Embryonic facial prominence (tissue), 1 donor: Measurements from ENCODE around the gene RDM1.
"Not testable (repeated sequence)": the region's sequence is repeated elsewhere in the genome, so short reads cannot be mapped to it uniquely, and the experiment has no call there.

Experiments
- DNase-seq: peaks from one replicate; pipeline ENCODE4 v3.0.0-alpha.2; 2016; ENCODE audit errors: extremely low spot score

Gene RDM1

GRCh38 chr17:35898283-35899070 is 32.1 kb downstream of the RDM1 start:
- DNase-seq, result no peak

DNA sequence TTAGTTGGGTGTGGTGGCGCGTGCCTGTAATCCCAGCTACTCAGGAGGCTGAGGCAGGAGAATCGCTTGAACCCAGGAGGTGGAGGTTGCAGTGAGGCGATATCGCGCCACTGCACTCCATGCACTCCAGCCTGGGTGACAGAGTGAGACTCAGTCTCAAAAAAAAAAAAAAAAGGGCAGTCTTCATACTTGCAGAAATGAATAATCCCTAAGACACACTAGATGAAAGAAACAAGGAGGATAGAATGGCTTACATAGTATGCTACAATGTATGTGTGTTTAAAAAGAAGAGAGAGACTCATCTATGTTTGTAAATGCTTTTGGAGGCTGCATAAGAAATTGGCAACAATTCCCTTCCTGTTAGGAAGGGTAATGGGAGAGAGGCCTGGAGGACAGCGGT is 32.8 kb downstream of the RDM1 start:
- not testable (repeated sequence) for DNase-seq

- no peak for DNase-seq
Observed at GRCh38 chr17:35895636-35896587, 34.7 kb downstream of the RDM1 start.

GRCh38 chr17:35894206-35894605 is 36.4 kb downstream of the RDM1 start:
- no peak for DNase-seq

DNA sequence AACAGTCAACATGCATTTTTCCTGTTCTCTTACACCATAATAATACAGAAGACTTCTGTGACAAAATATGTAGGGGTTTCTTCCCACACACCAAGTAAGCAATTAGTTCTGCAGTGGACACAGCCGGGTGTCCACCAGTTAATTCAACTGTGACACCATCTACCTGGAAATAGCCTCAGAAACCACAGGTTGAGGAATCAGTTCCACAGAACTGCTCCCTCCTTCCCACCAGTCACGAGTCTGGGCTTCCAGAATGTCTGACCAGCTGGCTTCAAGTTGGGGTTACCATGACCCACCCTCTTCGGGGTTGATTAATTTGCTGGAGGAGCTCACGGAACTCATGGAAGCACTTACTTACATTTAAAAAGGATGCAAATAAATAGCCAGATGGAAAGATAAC is 36.8 kb downstream of the RDM1 start:
- no peak for DNase-seq

DNA sequence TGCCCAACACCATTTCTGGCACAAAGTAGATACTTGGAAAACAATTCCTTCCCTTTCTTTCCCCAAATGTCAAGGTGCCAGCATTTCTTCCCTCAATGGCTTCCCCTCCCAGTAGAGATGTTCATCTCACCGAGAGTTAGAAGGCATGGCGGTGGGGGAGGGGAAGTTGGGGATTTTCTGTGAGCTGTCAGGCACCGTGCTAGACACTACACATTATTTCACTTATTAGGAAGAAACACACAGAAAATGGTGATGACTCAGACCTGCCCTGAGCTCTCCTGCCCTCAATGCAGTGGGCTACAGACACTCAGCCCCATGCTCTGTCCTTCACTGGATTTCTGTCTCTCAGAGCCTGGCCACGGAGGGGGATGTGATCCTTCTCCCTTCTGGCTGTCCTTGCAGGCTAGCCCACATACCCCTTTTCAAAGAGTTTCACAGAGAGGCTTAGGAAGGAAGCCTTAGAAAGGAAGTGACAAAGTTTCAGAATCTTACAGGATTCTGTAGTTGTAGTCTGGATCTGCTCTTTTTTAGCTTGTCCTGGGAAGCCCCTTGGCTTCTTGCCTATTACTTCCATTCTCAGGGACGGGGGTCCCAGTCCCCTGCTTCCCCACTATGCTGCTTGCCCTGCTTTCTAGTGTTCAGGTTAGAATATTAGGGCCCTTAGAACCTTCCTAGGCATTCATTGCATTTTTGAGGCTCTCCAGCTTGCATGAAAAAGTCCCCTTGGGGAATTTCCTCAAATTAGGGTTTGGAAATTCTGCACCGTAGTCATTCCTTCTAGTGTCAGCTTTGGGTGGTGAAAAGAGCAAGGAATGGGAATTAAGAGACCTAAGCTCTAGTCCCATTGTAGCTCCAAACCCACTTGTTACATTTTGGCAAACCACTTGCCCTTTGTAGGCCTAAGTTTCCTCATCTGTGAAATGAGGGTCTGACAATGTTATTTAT is 38.2 kb downstream of the RDM1 start:
- DNase-seq, result no peak

- no peak for DNase-seq
Observed at GRCh38 chr17:35891269-35891668, 39.3 kb downstream of the RDM1 start.

GRCh38 chr17:35890774-35891155 is 39.8 kb downstream of the RDM1 start:
- no peak for DNase-seq

DNA sequence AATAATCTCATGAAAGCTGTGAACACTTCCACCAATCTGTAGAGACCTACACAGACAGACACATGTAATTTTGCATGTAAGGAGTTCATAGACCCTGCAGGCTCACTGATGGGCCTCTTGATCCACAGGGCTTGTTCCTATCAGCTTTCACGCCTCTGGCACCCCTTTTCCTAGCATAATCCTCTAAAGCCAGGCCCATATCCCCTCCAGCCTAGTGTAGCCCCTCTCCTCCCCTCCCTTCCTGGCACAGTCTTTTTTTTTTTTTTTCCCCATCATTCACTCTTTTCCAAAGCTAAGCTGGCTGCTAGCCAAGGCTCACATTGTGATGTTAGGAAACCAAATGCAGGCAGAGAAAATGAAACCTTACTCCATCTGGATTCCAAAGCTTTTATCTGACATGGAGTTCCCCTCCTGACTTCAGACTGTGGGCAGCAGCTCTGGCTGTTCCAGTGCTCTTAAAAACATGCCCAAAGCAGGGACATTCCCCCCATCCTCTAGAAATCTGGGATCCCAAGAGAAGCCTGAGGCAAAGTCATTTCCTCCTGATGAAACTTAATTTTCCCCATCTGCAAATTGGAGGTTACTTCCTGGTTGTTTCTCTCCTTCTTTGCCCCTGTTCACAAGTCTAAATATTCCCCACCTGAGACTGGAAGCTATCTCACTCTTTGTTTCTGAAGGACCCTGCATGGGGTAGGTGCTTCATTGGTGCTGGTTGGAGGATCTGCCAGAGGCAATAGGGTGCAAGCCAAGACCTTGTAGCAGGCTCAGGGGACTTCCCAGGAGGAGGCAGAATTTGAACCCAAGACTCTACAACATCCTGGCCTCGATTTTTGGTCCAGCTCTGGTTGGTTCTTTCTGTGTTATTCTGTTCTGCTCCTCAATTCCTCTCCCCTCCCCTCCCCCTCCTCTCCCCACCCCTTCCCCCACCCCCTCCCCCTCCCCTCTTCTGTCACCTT is 40.5 kb downstream of the RDM1 start:
- DNase-seq, result peak; percentile 53

DNA sequence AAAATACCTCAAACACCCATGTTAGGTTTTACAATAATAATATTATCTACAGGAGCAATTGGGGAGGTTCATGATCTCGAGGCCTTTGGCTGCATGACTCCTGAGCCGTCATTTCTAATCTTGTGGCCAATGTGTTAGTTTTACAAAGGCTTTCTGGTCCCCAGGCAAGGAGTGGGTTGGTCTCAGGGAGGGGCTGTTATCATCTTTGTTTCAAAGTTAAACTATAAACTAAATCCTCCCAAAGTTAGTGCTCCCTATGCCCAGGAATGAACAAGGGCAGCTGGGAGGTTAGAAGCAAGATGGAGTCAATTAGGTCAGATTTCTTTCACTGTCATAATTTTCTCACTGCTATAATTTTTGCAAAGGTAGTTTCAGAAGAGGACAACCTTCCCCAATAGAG is 41.3 kb downstream of the RDM1 start:
- DNase-seq, result no peak

DNA sequence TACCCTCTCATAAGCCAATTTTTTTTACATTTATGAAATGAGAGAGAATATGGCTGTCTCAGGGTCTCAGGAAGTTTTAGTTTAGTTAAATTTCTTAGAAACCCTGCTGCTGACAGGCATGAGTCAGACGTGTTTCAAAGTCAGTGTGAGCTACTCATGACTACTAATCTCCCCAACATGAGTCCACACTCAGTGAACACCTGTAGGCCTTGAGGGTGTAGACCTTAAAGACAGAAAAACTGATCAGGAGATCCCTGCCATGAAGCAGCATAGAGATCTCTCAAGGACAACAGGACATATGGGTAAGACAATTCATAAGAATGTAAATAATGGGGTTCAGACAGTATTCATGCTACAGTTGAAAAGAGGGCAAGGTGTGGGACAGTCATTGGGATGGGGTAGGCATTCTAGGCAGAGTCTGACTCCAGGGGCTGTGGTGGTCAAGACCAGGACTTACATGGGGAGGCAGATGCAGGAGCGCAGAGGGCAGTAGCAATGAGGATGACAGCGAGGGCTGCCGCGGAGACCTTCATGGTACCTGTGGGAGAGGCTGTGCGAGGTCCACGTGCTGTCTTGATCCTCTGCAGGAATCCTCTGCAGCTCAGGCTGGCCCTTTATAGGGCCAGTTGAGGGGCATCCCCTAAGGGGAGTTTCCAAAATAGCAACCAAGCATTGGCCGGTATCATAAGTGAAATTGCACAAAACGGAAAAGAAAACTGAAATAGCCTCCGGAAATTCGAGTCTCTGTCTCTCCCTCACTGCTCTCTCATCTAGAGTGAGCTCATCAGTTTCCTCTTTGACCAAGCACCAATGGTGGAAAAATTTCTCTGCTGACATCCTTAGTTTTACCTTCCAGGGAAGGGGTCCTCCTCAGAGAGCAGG is 50.6 kb downstream of the RDM1 start, which contains the start of gene CCL5:
Gene CCL5, minus strand, starts transcription at position 588 of the 882 bp plus-strand sequence.
- no peak for DNase-seq

GRCh38 chr17:35878361-35878760 is 52.2 kb downstream of the RDM1 start:
- no peak for DNase-seq

- DNase-seq, result no peak
Observed at GRCh38 chr17:35877345-35878029, 53.1 kb downstream of the RDM1 start.

DNA sequence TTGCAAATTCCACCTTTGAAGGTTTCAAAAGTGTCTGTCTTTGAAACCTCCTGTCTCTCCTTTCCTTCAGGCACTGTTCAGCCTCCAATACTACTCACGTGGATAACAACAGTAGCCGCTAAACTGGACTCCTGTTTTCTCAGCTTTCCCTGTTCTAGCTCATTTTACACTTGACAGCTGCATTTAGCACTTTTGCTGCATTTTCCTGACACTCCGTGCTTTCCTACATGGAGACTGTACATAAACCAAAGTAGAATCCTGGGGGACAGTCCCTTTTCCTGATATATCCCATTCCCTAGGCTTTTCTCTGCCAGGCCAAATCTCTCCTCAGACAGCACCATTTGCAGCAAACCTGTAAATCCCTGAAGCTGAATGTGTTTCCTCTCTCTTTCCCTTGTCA is 54.0 kb downstream of the RDM1 start:
- DNase-seq, result no peak

DNA sequence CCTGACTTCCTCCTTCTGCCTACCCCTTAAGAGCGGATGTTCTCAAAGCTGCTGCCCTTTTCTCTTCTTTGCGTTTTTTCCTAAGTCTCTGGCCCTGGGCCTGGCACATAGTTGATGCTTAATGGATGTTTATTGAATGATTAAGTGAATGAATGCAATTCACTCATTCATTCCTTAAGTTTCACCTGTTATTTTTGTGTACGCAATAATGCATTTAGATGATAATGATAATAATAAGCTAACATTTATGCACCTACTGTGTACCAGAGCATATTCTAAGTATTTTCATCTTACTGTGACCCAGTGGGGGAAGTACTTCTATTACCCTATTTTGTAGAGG is 54.8 kb downstream of the RDM1 start:
- no peak for DNase-seq

DNA sequence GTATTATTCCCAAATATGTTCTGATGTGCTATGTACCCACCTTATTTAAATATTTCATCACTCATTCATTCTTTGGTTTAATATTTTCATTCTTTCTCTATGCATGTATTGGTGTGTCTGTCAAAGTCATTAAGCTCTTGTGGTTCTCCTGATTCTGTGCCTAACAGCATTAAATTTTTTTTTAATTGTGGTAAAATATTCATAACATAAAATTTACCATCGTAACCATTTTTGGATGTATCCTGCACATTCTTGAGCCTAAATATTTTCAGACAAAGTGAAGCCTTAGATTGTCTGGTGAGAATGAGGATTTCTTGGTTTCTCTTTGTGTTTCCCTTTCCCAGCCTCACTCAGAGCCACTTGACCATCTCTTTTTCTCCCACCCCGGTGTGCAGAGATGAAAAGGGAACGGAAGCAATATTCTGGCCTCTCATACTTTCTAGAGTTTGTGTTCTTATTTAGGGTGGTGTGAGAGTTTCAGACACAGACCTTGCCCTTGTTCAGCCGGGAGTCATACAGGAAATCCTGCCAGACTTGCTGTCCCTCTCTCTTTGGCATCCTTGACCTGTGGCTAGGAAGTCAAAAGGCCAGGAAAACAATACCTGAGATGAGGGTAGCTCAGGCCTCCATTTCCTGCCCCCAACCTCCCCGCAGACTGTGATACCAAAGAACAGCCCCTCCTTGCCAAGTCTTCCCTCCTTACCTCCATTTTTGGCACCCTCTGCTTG is 55.3 kb downstream of the RDM1 start:
- no peak for DNase-seq

- no peak for DNase-seq
Observed at GRCh38 chr17:35872196-35872980, 58.2 kb downstream of the RDM1 start.
